ENCODE results near the gene RASA1. TPM values are rescaled to one million over a fixed set of nuclear protein-coding genes. Genes with fewer than 3 reads are reported as not detected.

The RASA1 gene
- total RNA-seq, 2 experiments from 2014 or later, result 17.6 to 19.3 TPM

GRCh38 chr5:87340716-87341115 lies 73.0 kb downstream of the RASA1 start:
- ChIA-PET POLR2A (interaction anchor here (0.5 to 0.6 kb wide), 2 partner anchors 73 to 337 kb away, joined by 3 read pairs; partner anchors contain the start of gene RASA1), CTCF (no interaction called here)
- peak overlapping the region; percentile 51 for H3K4me3 Mint-ChIP-seq
- H3K9me3 Mint-ChIP-seq, result peaks cover 5% of the 10 kb centered on the region
- intact Hi-C loops (cut with micrococcal nuclease), result loop anchor here (5.0 kb wide), 1 partner anchor 43 kb away; no protein-coding TSS in a partner anchor
- H3K27me3 Mint-ChIP-seq, result no peaks in the 10 kb centered on the region
- H3K27ac Mint-ChIP-seq, result peak overlapping the region; percentile 89
- ATAC-seq, result peak; percentile 94
- no peak for DNase-seq
- peaks cover 42% of the 10 kb centered on the region for H3K36me3 Mint-ChIP-seq (ENCODE audit: low read depth)
- H3K4me1 Mint-ChIP-seq (ENCODE audit: low read depth), result peaks cover 18% of the 10 kb centered on the region
- no peak for TF ChIP-seq CTCF (IDR thresholded peaks at IDR 0.05)

- Mint-ChIP-seq H3K27ac (no peak overlapping the region), H3K4me3 (no peak overlapping the region), H3K36me3 (ENCODE audit: low read depth) (peaks cover 30% of the 10 kb centered on the region), H3K27me3 (no peaks in the 10 kb centered on the region), H3K4me1 (ENCODE audit: low read depth) (peaks cover 8% of the 10 kb centered on the region), H3K9me3 (peaks cover 2% of the 10 kb centered on the region)
- ChIA-PET CTCF (no interaction called here), POLR2A (interaction anchor here (0.6 to 1.1 kb wide), 3 partner anchors 56 to 96 kb away, joined by 3 read pairs; no protein-coding TSS in a partner anchor)
- ATAC-seq, result no peak
- TF ChIP-seq CTCF (IDR thresholded peaks at IDR 0.05), result no peak
- DNase-seq, result no peak
- intact Hi-C loops (cut with micrococcal nuclease), result no loop called here
Observed at GRCh38 chr5:87347272-87347671, 79.6 kb downstream of the RASA1 start.

GRCh38 chr5:87347841-87348240 lies 80.2 kb downstream of the RASA1 start:
- POLR2A ChIA-PET, result interaction anchor here (0.8 kb wide), 1 partner anchor 79 kb away, joined by 3 read pairs; no protein-coding TSS in a partner anchor
- Mint-ChIP-seq H3K36me3 (ENCODE audit: low read depth) (peaks cover 28% of the 10 kb centered on the region), H3K4me1 (ENCODE audit: low read depth) (peaks cover 11% of the 10 kb centered on the region), H3K4me3 (no peak overlapping the region), H3K27me3 (no peaks in the 10 kb centered on the region), H3K9me3 (peaks cover 2% of the 10 kb centered on the region), H3K27ac (no peak overlapping the region)
- ATAC-seq (no peak), DNase-seq (no peak)
- intact Hi-C loops (cut with micrococcal nuclease), result no loop called here
- TF ChIP-seq CTCF (IDR thresholded peaks at IDR 0.05), result no peak
- CTCF ChIA-PET, result no interaction called here

GRCh38 chr5:87354496-87354895 lies 86.8 kb downstream of the RASA1 start:
- no peaks in the 10 kb centered on the region for H3K9me3 Mint-ChIP-seq
- no peaks in the 10 kb centered on the region for H3K27me3 Mint-ChIP-seq
- DNase-seq, result no peak
- H3K4me3 Mint-ChIP-seq, result no peak overlapping the region
- peaks cover 32% of the 10 kb centered on the region for H3K36me3 Mint-ChIP-seq (ENCODE audit: low read depth)
- intact Hi-C loops (cut with micrococcal nuclease), result no loop called here
- peaks cover 16% of the 10 kb centered on the region for H3K4me1 Mint-ChIP-seq (ENCODE audit: low read depth)
- ChIA-PET CTCF (interaction anchor here (1.1 kb wide), 1 partner anchor 79 kb away, joined by 3 read pairs; no protein-coding TSS in a partner anchor), POLR2A (no interaction called here)
- no peak for ATAC-seq
- no peak for TF ChIP-seq CTCF (IDR thresholded peaks at IDR 0.05)
- peak overlapping the region; percentile 3 for H3K27ac Mint-ChIP-seq

GRCh38 chr5:87359106-87359505 lies 91.4 kb downstream of the RASA1 start:
- ATAC-seq (no peak), DNase-seq (no peak)
- H3K27ac Mint-ChIP-seq, result no peak overlapping the region
- peaks cover 18% of the 10 kb centered on the region for H3K4me1 Mint-ChIP-seq (ENCODE audit: low read depth)
- H3K36me3 Mint-ChIP-seq (ENCODE audit: low read depth), result peaks cover 28% of the 10 kb centered on the region
- POLR2A ChIA-PET, result no interaction called here
- no peak for TF ChIP-seq CTCF (IDR thresholded peaks at IDR 0.05)
- no peak overlapping the region for H3K4me3 Mint-ChIP-seq
- intact Hi-C loops (cut with micrococcal nuclease), result no loop called here
- CTCF ChIA-PET, result no interaction called here
- no peaks in the 10 kb centered on the region for H3K27me3 Mint-ChIP-seq
- no peaks in the 10 kb centered on the region for H3K9me3 Mint-ChIP-seq

Data from activated CD8-positive, alpha-beta T cell treated with anti-CD3 and anti-CD28 coated beads for 36 hours (primary cell).